ENCODE measurements around the gene ERVMER34-1.

ERVMER34-1 gene

GRCh38 chr4:52750819-52751486 lies at the start of gene ERVMER34-1:
Gene ERVMER34-1 (minus strand): TSS chr4:52751425. CDS start chr4:52745520, 5,905 bp downstream.
- no peak for DNase-seq

- DNase-seq = no peak
Measured at GRCh38 chr4:52799813-52800212, 48.6 kb upstream of the ERVMER34-1 start.

- no peak for DNase-seq
Measured at GRCh38 chr4:52795533-52795932, 44.3 kb upstream of the ERVMER34-1 start.

DNA sequence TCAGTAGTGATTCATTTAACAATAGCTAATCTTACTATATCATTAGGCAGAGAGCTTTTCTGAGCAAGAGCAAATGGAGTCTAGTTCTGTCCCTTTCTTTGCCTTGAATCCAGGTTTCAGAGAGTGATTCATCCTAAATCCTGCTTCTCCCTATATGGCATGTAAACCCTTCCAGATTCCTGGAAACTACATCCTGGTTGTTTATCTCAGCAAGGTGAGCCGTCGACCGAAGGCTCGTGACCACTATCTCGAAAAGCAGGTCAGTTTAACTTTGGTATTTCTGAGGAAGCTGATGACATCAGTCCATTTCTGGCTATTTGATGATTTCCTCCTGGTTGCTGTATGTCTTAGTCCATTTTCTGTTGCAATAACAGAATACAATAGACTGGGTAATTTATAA lies 40.7 kb upstream of the ERVMER34-1 start:
- no peak for DNase-seq

GRCh38 chr4:52789774-52790173 lies 38.5 kb upstream of the ERVMER34-1 start:
- no peak for DNase-seq

GRCh38 chr4:52788806-52789205 lies 37.6 kb upstream of the ERVMER34-1 start:
- no peak for DNase-seq

- DNase-seq = no peak
Measured at GRCh38 chr4:52783069-52783468, 31.8 kb upstream of the ERVMER34-1 start.

- no peak for DNase-seq
Measured at GRCh38 chr4:52780617-52781354, 29.6 kb upstream of the ERVMER34-1 start.

GRCh38 chr4:52780206-52780605 lies 29.0 kb upstream of the ERVMER34-1 start:
- no peak for DNase-seq

GRCh38 chr4:52760256-52760655 lies 9.0 kb upstream of the ERVMER34-1 start:
- no peak for DNase-seq

GRCh38 chr4:52755426-52755825 lies 4.2 kb upstream of the ERVMER34-1 start:
- DNase-seq = no peak

DNA sequence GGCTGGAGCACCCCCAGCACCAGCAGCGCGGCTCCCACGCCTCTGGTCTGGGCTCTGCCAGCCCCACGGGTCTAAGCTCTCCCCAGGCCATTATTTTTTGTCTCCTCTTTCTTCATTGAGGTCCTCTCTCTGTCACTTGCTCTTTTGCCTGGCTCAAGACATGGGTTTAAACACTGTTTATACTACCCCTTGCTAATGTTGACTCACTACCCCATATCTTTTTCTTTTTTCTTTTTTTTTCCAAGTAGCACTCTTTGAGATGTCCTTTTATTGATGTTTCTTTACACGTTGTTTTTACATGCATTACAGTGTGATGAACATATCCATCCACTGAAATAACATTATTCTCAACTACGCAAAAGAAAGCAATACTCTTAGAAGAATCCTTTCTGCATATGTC lies 1.7 kb upstream of the ERVMER34-1 start:
- DNase-seq = no peak

DNA sequence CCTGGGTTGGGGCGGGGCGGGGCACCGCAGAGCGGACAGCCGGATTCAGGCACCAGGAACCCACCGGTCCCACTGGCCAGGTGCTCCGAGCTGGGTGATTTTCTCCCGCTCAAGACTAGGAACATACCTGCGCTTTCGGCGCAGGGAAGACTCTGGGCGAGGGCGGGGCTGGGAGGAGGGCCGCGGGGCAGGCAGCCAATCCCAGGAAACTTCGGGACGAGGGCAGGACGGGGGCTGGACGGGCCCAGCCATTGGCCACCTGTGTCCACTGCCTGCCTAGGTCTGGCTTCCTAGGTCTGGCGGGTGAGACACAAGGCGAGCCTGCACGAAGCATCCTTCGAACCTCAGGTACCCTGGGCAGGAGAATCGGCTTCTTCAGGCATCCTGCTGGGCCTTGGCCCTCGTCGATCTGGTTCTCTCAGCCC lies 274 bp upstream of the ERVMER34-1 start:
- DNase-seq = peak; percentile 68 to 76

GRCh38 chr4:52750213-52750612 lies 1.0 kb downstream of the ERVMER34-1 start:
- DNase-seq = no peak

DNA sequence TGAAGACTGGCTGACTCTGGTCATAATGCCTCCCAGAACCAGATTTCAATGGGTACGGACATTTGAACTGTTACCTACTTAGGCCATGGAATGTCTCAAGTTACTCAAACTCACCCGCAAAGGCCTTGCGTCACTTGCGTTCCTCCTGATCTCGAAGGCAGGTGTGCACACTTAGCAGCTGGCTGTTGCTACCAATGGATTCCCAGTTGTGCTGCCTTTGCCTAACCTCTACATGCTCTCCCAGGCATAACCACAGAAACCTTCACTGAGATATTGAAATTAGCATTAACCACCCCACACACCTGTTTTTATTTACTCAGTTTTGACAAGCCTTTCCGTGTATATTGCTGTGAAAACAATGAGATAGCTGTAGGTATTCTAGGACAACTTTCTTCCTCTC lies 2.8 kb downstream of the ERVMER34-1 start:
- no peak for DNase-seq

DNA sequence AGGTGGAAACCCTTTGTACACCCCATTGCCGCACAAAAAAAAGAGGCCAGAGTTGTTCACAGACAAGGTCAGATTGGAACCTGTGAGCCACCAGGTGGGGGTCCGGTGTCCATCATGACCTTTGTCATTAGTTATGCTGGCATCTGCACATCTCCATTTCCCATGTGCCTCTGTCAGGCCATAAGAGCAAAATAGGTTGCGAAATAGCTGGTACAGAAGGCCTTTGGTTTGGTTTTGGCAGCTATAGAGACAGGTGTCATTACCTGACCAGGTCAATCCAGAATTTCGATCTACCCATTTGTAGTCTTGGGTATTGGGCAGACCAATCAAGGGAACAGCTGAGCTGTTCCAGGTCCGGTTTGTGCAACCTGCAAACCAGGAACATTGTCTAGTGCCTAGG lies 6.6 kb downstream of the ERVMER34-1 start:
- DNase-seq = no peak

- no peak for DNase-seq
Measured at GRCh38 chr4:52743444-52744019, 7.7 kb downstream of the ERVMER34-1 start.

- DNase-seq = no peak
Measured at GRCh38 chr4:52729586-52729985, 21.6 kb downstream of the ERVMER34-1 start.

DNA sequence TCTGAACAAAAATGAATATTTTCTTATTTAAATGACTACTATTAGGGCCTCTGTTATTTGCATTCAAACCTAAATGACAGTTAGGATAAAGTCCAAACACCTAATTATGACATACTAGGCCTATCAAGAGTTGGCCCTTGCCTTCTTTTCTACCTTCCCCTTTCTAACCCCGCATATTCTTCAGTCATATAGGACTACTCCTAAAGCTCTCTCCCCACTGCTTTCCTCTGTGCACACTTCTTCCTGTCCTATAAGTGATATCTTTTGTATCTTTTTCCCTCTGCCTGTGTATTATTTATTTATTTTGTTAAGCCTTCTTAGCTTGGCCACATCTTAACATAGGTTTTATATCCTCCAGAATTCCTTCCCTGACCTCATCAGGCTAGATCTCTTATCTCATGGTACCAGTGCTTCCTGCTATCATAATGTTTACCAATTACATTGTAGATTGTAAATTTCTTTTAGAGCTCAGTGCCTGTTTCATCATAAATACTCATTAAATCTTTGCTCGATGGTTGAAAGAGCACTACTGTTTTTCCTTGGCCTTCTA lies 22.5 kb downstream of the ERVMER34-1 start:
- no peak for DNase-seq

GRCh38 chr4:52726826-52727580 lies 24.2 kb downstream of the ERVMER34-1 start:
- no peak for DNase-seq

- peak; percentile 84 for DNase-seq
Measured at GRCh38 chr4:52721968-52722815, 29.0 kb downstream of the ERVMER34-1 start.

DNA sequence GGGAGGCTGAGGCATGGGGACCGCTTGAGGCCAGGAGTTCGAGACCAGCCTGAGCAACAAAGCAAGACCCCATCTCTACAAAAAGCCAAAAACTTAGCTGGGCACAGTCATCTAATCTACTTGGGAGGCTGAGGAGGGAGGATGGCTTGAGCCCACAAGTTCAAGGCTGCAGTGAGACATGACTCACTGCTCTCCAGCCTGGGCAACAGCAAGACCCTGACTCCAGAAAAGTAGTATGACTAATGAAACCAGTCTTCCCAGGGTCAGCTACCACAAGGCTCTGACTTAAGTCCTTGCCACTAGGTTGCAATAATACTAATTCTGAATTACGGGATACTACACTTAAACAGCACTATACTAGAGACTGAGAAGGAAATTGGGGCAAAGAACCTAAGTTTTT lies 33.1 kb downstream of the ERVMER34-1 start:
- DNase-seq = no peak
